A172 (cell line): ENCODE measurements around the gene COMMD2. TPM values are rescaled to one million over a fixed set of nuclear protein-coding genes. Genes with fewer than 3 reads are reported as not detected.

ENCODE experiments used
- DNase-seq: peaks from one replicate; pipeline ENCODE4 v3.0.0-alpha.2; 2015; ENCODE audit warnings: low spot score
- total RNA-seq: library from RNA; depleted of rRNA; stranded (reverse); fragments of >200 nt; shearing (Covaris generic); gene quantifications from 2 replicates; pipeline ENCODE4 v1.2.3, GENCODE V29; 2014; rRNA removed

The COMMD2 gene
- 50.4 and 74.3 TPM in 2 replicates for total RNA-seq

- DNase-seq = peak; percentile 81
Measured at GRCh38 chr3:149752051-149752787, at the start of gene COMMD2. TSS of gene COMMD2 (minus strand) at chr3:149752489. CDS start at chr3:149752444, 45 bp downstream.

DNA sequence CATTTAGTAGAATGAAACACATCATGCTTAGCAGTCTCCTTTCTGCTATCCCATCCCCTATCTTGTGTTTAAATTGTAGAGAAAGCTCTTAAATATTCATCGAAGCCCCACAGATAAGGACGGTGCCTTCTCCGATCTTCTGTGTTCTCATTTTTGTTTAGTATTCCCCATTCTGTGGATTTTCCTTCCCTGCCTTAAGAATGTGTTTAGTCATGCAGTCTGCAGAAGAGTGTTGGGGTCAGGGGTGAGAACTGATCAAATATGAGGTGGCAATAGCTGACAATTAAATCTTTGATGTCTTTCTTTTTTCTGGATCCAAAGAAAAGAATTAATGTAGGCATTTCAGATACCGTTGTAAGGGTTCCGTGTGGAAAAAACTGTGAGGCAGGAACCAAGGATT, 49.4 kb upstream of the COMMD2 start:
- DNase-seq = no peak

- no peak for DNase-seq
Measured at GRCh38 chr3:149801195-149801594, 48.9 kb upstream of the COMMD2 start.

- no peak for DNase-seq
Measured at GRCh38 chr3:149800693-149801092, 48.4 kb upstream of the COMMD2 start.

- no peak for DNase-seq
Measured at GRCh38 chr3:149796026-149796425, 43.7 kb upstream of the COMMD2 start.

GRCh38 chr3:149792452-149793270, 40.4 kb upstream of the COMMD2 start, which contains the start of gene ANKUB1:
TSS of gene ANKUB1 (minus strand) at chr3:149792554. CDS start at chr3:149792366, 188 bp downstream.
- DNase-seq = no peak

GRCh38 chr3:149790698-149791097, 38.4 kb upstream of the COMMD2 start:
- DNase-seq = no peak

DNA sequence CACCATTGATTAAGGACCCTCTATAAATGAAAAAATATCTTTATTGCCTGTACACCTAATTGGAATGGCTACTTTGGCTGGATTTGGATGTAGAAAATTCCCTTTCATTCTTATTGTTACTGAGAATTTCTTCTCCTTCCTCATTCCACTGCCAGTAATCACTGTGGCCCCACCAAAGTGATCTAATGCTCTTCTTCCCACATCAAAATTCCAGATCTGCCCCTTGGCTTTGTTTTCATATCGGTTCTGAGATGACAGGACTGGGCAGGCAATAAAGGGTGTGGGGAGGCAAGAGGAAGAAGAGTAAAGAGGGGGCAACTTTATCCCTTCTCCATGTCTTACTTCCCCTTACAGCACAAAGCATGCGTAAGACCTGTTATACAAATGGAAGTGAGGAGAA, 38.0 kb upstream of the COMMD2 start:
- no peak for DNase-seq

- DNase-seq = peak; percentile 44
Measured at GRCh38 chr3:149784064-149784704, 31.9 kb upstream of the COMMD2 start.

GRCh38 chr3:149783576-149783975, 31.3 kb upstream of the COMMD2 start:
- peak; percentile 51 for DNase-seq

- no peak for DNase-seq
Measured at GRCh38 chr3:149781741-149782140, 29.5 kb upstream of the COMMD2 start.

- no peak for DNase-seq
Measured at GRCh38 chr3:149781211-149781610, 28.9 kb upstream of the COMMD2 start.

DNA sequence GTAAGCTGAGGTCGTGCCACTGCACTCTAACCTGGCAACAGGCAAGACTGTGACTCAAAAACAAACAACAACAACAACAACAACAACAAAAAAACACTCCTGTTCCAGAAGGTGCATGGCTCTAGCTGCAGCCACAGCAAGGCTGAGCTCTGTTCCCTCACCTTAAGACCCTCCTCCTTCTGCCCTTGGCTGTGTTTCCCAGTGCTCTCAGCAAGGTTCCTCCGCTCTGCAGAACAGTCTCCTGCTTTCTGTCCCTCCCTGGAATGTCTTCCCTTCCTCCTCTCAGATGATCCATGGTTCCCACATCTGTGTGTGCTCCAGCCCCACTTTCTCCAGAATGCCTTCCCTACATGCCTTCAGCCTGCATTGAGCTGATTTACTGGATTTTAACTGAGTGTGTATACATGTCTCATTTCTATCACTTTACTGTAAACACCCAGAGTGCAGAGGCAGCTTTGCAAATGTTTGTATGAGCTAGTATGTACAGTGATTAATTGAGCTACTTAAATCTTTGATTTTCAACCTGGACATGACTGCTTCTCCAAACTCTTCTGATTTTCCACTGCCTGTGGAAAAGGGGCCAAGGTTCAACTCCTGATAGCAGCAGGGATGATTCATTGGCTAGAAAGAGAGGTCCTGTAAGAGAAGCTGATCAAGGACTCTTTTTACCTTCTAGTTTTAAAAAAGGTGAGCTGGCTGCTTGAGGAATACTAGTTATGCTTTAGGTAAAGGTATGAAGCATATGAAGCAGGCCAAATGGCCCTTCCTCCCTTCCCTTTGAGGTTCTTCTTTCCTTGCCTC, 25.3 kb upstream of the COMMD2 start:
- no peak for DNase-seq

GRCh38 chr3:149776170-149776569, 23.9 kb upstream of the COMMD2 start:
- DNase-seq = no peak

GRCh38 chr3:149772861-149773260, 20.6 kb upstream of the COMMD2 start:
- DNase-seq = no peak

- peak; percentile 40 for DNase-seq
Measured at GRCh38 chr3:149771652-149772271, 19.5 kb upstream of the COMMD2 start.

GRCh38 chr3:149770246-149770645, 18.0 kb upstream of the COMMD2 start:
- no peak for DNase-seq

DNA sequence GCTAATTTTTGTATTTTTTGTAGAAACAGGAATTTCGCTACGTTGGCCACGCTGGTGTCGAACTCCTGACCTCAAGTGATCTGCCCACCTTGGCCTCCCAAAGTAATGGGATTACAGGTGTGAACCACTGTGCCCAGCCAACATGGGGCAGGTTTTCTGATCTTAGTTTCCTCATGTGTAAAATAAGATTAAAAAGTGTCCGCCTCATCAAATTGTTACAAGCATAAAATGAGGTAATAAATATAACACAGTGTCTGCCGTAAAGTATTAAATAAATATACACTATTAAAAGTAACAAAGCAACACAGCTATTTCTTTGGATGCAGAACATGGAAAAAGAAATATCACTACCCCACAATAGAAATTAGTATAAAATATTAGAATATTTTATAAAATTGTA, 16.4 kb upstream of the COMMD2 start:
- no peak for DNase-seq

DNA sequence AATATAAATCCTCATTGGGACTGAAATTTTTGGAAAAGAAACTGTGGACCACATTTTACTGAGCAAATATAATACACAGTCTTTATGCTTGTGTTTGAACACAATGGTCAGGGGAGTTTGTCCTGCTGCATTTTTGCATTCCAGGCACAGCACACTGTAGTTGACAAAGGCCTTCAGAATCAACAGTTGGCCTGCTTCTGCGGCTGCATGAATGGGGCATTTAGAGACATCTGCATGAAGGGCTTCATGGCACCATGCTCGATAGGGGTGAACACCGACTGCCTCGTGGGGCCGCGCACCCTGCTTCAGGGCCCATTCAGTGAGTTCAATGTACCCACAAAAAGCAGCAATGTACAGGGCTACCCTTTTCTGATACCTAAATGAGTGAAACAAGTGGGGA, 15.4 kb upstream of the COMMD2 start:
- no peak for DNase-seq

- peak; percentile 30 for DNase-seq
Measured at GRCh38 chr3:149765762-149766334, 13.6 kb upstream of the COMMD2 start.

DNA sequence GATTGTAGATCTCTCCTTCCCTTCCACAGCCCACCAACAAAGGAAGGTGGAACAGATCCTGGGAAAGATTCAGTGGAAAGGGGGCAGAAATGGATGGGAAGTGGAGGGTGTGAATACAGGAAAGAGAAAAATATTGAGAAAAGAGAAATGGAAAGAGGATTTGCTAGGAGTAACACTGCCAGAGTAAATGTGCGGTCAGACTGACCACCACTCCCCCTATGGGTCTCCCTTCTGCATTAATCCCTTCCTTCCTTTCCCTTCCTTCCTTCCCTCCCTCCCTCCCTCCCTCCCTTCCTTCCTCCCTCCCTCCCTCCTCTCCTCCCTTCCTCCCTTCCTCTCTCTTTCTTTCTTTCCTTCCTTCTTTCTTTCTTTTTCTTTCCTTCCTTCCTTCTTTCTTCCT, 12.0 kb upstream of the COMMD2 start:
- DNase-seq = no peak
